HG02885 (cell line): ENCODE measurements around the gene HBEGF.

Source experiments
- ATAC-seq: cut with Tn5 transposase; IDR thresholded peaks from one replicate; pipeline ENCODE4 v1.9.1; 2021; ENCODE audit warnings: mild to moderate bottlenecking; ENCODE audit not compliant: unreplicated experiment, poor library complexity

Gene HBEGF

GRCh38 chr5:140339636-140340035 is 6.8 kb downstream of the HBEGF start:
- no peak for ATAC-seq

DNA sequence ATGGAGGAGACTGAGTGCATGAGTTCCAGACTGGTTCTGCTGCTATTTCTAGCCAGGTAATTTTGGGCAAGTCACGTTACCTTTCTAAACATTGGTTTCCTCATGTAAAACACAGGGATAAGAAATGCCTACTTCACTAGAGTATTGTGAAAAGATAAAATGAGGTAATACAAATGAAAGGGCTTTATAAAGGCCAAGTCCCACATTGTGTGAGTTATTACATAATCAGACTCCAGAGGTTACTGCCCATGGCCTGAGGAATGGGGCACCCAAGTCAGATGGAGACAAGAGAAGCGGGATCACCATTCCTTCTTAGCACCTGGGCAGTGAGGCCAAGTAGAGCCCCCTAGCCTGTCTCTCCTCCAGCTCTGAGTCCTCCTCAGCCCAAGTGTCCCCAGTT is 7.5 kb downstream of the HBEGF start:
- no peak for ATAC-seq

DNA sequence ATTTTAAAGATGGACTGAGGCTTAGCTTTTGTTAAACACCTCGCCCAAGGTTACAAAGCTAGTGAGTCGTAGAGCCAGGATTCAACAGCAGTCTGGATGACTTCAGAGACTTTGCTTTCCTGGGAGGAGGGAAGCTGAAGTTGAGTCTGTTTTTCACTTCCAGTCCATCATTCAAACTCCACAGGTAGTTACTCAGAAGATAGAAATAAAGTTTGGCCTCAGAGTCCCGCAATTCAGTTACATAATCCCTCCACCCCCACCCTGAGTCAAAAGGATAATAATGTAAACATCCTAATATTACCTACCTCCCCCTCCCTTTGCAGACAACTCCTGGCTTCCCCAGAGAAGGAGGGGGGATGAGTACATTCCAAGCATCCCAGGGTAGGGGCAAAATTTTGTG is 8.1 kb downstream of the HBEGF start:
- ATAC-seq, result no peak

DNA sequence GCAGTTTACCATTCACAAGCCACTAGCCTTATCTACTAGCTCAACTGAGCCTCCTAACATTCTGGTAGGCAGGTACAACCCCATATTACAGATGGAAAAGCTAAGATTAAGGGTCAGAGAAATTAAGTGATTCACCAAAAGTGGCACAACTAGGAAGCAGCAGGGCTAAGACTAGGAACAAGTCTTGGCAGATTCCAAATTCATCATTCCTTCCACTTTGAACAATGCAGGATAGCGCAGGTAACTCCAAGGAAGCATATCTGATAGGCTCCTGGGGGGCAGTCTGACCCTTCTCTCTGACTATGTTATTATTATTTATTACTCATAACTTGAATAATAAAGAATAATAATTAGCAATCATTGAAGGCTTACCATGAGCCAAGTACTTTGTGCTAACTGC is 8.5 kb downstream of the HBEGF start:
- ATAC-seq, result no peak

GRCh38 chr5:140336388-140336787 is 10.0 kb downstream of the HBEGF start:
- ATAC-seq, result no peak

DNA sequence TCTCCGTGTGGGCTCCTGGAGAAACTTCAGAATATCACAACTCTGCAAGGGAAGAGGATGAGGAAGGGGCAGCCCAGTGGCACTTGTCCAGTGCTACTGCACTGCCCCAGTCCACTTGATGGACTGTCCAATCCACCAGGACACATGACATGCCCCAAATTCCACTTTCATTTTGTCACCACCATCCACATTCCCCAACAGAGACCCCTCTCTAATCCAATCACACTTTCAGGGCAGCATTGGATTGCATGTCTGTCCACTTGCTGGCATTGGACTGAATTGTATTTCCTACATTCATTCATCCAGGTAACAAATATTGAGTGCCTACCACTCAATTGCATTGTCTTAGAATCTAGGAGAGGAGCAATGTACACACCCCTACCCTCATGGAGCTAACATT is 14.8 kb downstream of the HBEGF start:
- no peak for ATAC-seq

DNA sequence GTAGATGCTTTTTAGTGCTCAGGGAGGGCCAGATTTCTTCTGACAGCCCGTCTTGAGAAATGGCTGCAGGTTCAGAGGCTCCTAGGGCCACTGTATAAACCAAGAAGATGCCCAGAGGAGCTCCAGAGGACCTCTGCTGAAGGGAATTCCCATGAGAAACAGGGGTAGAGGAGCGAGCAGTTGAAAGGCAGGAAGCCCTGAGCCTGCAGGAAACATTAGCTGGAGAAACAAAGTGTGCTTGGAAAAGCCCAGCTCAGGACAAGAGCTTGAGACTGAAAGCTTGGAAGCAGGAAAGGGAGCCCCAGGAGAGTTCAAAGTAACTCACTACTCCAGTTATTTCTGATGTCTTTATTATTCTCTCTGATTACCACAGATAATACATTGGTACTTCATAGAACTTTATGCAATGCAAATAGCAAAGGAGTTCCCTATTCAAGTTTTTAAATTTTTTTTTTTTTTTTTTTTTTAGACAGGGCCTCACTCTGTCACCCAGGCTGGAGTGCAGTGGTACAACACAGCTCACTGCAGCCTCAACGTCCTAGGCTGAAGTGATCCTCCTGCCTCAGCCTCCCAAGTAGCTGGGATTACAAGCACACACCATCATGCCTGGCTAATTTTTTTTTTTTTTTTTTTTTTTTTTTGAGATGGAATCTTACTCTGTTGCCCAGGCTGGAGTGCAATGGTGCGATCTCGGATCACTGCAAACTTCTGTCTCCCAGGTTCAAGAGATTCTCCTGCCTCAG is 16.5 kb downstream of the HBEGF start:
- ATAC-seq, result no peak

DNA sequence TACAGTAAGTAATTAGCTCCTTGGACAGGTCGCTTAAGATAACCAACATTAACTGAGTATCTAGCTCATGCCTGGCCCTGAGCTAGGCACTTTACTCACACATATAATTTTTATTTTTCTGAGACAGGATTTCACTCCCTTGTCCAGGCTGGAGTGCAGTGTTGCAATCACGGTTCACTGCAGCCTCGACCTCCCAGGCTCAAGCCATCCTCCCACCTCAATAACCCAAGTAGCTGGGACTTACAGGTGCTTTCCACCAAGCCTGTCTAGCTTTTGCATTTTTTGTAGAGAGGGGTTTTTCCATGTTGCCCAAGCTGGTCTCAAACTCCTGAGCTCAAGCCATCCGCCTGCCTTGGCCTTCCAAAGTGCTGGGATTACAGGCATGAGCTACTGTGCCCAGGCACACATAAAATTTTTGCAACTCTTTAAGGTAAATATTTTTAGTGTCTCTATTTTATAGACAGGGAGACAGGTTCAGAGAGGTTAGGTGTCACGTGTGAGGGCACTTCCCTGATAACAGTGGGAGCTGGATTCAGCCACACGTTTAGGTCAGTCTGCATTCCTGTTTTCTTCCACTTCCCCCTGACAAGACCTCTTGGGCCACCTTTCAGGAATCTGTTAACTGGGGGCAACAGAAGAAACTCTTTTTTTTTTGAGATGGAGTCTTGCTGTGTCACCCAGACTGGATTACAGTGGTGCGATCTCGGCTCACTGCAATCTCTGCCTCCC is 18.2 kb downstream of the HBEGF start:
- no peak for ATAC-seq

GRCh38 chr5:140327589-140327988 is 18.8 kb downstream of the HBEGF start:
- ATAC-seq, result no peak

DNA sequence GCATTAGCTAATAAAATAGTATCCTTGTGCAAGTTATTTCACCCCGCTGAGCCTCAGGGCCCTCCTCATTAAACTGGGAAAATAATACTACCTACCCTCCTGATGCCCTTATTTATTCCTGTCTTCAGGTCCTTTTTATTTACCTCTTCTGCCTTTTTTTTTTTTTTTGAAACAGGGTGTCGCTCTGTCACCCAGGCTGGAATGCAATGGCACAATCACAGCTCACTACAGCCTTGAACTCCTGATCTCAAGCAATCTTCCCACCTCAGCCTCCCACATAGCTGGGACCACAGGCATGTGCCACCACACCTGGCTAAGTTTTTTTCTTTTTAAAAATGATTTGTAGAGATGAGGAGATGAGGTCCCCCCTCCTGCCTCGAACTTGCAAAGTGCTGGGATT is 20.9 kb downstream of the HBEGF start:
- no peak for ATAC-seq

DNA sequence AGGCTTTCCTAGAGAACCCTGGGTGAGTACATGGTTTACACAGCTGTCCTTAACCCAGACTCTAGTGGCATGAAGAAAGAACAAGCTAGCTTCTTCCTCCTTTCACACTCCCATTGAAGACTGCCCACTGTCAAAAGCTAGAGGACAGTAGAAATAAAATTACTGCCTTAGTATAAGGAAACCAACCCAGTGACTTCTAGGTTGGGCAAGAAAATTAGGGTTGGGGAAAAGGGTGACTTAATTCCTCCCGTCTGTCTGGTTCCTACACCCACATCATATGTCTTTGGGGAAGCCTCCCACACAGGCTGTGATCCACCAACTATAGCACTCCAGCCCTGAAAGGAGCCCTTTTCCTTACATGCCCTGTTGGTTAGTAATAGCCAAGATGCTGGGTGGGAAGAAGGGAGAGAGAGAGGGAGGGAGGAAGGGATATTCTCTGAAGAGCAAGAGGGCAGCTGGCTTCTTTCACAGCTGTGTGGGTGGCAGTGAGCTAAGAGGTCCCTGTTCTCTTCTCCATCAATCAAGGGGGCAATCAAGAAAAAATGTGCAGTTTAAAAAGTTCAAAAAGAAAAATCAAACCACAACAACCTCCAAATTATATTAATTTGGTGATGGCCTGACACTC is 21.7 kb downstream of the HBEGF start:
- no peak for ATAC-seq

DNA sequence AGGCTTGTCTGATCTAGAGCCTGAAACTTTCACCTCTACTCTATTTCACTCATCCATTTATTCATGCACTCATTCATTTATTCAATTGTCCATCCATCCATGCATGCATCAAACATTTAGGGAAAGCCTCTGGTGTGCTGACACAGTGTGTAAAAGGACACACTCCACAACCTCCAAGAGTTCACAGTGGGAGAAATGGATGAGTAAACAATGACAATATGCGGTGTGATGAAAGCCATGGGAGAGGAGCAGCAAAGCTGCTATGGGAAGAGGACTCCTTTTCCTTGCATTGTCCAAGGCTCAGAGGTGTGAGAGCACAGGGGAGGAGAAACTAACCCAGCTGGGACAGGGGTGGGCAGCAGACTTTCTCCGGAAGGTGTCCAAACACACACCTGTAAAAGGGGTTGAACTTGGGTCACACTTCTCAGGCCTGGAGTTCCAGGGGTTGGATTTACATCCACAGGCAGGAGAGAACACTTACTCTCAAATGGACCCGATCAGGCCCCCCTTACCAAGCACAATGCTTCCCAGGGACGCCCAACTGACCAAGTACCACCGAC is 22.3 kb downstream of the HBEGF start:
- no peak for ATAC-seq

DNA sequence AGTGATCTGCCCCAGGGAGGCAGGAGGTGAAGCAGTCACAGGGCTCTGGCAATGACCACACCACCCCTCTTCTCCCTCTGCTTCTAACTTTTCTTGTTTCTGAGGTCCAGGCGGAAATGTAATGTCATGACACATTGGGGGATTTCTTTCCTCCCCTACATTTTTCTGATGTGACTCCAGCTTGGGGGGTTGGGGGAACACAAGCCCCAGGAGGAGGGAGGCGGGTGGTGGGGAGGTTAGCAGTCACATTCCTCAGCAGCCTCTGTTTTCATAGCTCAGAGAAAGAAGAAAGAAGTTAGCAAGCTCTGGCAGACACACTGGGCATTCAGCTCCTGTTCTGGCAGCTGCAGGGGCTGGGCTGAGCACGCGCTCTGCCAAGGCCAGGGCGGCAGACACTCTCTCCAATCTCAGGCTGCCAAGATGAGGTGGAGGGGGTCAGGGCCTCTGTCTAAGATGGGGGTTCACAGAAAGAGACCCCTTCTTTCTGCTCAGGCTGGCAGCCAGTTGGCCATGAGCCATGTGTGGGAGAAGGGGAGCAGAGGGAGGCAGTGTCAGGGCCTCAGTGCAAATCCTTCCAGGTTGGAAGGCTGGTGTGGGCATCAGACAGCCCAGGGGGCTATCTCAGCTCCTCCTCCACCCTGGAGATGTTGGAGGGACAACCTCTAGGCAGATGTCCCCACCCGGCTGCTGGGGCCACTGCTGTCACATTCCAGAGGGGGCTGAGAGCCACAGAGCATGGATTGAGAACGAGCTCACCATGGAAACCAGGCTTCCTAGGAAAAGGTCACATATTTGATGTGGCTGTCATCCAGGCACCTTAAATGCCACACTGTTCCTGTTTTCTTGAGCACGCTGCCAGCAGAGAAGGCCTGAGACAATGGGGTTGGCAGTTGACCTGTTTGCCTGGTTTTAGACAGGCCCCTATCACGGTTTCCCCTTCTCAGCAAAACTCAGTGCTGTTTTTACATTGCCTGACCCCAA is 23.4 kb downstream of the HBEGF start:
- no peak for ATAC-seq

DNA sequence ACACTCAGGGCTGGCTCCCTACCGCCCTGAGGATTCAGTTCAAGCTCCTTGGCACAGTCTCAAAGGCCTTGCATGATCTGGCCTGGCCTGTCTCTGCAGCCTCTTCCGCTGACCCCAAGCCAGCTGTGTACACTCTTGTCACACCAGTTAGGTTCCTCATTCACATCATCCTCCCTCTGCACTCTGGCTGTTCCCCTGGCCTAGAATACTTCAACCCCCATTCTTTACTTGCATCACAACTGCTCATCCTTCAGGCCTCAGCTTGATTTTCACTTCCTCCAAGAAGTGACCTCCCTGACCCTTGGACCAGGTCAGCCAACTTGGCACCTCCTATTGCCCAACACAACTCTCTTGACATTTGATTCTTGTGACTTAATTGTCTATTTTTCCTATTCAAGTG is 24.6 kb downstream of the HBEGF start:
- ATAC-seq, result peak; percentile 42

DNA sequence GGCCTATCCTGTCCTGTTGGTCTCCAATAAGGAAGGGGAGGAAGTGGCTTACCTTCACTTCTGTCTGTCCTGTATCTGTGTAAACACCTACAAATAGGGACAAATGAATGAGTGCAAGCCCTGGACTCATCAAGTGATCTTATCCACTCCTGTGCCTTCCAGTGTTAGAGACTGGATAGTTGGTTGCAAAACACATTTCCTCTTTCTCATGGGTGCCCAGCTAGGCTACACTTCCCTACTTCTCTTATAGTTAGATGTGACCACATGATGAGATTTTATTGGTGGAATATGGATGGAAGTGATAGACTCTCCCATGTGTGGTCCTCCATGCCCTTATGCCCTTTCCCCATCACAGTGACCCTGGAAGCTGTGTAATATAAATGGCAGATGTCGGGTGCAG is 26.6 kb downstream of the HBEGF start:
- ATAC-seq, result no peak

DNA sequence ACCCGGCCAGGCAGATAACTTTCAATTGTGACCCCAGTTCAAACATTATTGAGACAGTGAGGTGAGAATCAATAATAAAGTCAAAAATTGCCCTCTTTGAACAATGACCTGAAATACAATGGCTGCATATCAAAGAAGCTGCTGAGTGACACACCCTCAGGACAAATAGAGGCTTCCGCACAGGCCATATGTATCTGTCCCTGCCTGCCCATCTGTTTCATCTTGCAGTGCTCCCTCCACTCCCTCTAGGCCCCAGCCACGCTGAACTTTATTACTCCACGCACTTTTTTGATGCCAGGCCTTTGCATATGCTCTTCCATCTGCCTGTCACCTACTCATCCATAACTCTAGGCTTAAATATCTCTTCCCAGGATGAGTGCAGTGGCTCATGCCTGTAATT is 27.6 kb downstream of the HBEGF start:
- ATAC-seq, result no peak

DNA sequence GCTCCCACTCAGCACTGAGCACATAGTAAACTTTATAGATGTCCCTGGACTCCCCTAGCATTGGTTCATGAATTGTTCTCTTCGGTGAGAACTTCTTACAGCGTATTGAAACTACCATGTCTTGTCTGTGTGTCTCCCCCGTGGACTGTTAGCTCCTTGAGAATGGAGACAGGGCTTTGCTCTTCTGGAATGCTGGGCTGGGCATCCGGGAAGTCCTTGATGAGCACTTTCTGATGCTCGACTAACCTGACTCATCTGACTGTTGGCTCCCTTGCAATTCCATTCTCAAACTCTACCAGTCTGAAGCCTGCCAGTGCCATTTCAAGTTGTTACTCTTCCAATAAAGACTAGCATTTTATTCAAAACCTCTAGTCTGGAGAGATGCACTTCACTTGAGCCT is 28.5 kb downstream of the HBEGF start:
- ATAC-seq, result no peak

DNA sequence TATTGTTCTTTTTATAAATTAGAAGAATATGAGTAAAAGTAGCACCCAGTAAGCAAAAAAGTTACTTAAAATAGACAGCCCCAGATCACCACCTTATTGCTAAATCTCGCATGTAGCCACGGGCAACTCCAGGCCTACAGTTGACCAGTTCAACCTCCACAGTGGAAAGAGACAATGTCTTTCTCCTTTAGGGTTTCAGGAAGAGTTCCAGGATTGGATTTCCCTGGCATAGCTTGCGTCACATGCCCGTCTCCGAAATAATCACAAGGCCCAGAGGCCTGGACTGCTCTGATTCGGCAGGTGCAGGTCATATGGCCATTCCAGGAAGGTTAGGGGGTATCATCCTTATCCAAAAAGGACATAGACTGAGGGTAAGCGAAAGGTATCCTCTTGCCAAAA is 33.6 kb downstream of the HBEGF start:
- ATAC-seq, result no peak

DNA sequence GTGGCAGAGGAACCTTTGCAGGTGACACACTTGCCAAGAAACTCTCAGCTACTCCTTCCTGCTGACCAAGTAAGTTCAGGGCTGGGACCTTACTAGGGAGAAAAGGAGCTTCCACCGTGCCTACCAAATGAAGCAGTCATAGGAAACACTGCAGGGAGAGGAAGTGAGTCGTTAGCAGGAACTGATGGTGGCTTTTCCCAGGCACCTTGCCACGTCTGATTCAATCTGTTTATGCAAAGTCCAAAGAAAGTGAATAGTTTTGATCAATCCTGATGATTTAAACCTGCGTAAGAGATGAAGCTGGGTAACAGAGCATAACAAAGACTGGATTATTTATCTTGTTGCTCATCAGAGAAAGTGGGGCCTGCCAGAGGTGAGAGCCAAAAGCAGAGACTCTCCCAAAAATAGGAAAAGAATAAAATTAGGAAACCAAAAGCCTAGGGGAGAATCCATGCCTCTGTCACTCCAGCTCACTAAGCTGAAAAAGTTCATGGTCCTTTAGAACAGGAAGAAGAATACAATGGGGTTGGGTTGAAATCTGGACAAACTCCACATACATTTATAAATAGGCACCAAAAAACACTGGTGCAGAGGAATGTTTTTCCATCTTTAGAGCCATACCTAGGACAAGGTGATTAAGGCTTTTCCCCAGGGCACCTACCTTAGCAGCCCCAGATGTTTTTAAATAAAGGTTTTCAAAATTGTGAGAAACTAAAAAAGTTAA is 34.2 kb downstream of the HBEGF start:
- ATAC-seq, result no peak
